ENCODE data around the gene AP5S1. TPM values are rescaled to one million over a fixed set of nuclear protein-coding genes. Genes with fewer than 3 reads are reported as not detected.

AP5S1 gene
- total RNA-seq, 1 donor from 2014 or later: 12.8 TPM

- DNase-seq (ENCODE audit: low read depth, low spot score): no peak
- H3K4me3 Mint-ChIP-seq: no peak overlapping the region
- peaks cover 8% of the 10 kb centered on the region for H3K4me1 Mint-ChIP-seq
- H3K27ac Mint-ChIP-seq (ENCODE audit: unreplicated experiment): no peak overlapping the region
- no peaks in the 10 kb centered on the region for H3K9me3 Mint-ChIP-seq
- TF ChIP-seq CTCF (conservative IDR thresholded peaks at IDR 0.05): no peak
- peaks cover 11% of the 10 kb centered on the region for H3K36me3 Mint-ChIP-seq (ENCODE audit: low read depth)
- H3K27me3 Mint-ChIP-seq (ENCODE audit: low read depth): no peaks in the 10 kb centered on the region
Measured at GRCh38 chr20:3873507-3873906, 53.2 kb downstream of the AP5S1 start.

DNA sequence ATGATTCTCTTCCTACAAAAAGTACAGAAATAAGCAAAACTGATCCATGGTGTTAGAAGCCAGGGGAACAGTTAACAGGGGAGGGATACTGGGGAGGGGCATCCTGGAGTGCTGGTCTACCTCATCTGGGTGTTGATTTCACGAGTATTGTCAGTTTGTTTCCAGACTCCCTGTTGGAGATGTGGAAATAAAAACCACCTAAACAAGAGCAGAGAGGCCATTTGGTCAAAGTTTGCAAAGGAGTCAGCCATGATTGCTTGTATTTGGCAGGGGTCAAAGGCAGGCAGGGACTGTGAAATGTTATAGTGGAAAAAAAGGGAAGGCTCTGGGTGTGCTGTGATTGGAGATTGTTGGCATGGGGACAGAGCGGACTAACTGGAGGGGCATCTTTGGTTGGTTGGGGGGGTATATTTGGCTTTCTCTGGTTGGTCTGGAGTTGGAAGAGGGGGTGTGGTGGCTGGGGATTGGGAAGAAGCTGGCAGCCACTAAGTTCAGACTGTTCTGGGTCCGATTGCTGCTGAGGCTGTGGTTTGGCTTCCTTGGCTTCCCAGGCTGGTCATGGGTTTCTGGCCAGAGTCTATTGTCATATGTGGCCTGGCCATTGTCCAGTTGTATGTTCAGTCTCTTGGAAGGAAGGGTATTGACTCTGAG lies 54.0 kb downstream of the AP5S1 start:
- Mint-ChIP-seq H3K27me3 (ENCODE audit: low read depth) (no peaks in the 10 kb centered on the region), H3K27ac (ENCODE audit: unreplicated experiment) (no peak overlapping the region), H3K4me3 (no peak overlapping the region), H3K36me3 (ENCODE audit: low read depth) (peaks cover 12% of the 10 kb centered on the region), H3K9me3 (no peaks in the 10 kb centered on the region), H3K4me1 (peaks cover 8% of the 10 kb centered on the region)
- no peak for TF ChIP-seq CTCF (conservative IDR thresholded peaks at IDR 0.05)
- DNase-seq (ENCODE audit: low read depth, low spot score): no peak

- H3K9me3 Mint-ChIP-seq: no peaks in the 10 kb centered on the region
- no peak for TF ChIP-seq CTCF (conservative IDR thresholded peaks at IDR 0.05)
- peaks cover 12% of the 10 kb centered on the region for H3K36me3 Mint-ChIP-seq (ENCODE audit: low read depth)
- H3K4me1 Mint-ChIP-seq: peaks cover 8% of the 10 kb centered on the region
- no peak for DNase-seq (ENCODE audit: low read depth, low spot score)
- H3K27ac Mint-ChIP-seq (ENCODE audit: unreplicated experiment): no peak overlapping the region
- H3K4me3 Mint-ChIP-seq: no peak overlapping the region
- no peaks in the 10 kb centered on the region for H3K27me3 Mint-ChIP-seq (ENCODE audit: low read depth)
Measured at GRCh38 chr20:3875378-3875974, 55.1 kb downstream of the AP5S1 start.

- TF ChIP-seq CTCF (conservative IDR thresholded peaks at IDR 0.05): no peak
- no peak overlapping the region for H3K27ac Mint-ChIP-seq (ENCODE audit: unreplicated experiment)
- H3K4me3 Mint-ChIP-seq: no peak overlapping the region
- H3K27me3 Mint-ChIP-seq (ENCODE audit: low read depth): no peaks in the 10 kb centered on the region
- peaks cover 8% of the 10 kb centered on the region for H3K4me1 Mint-ChIP-seq
- H3K36me3 Mint-ChIP-seq (ENCODE audit: low read depth): peaks cover 12% of the 10 kb centered on the region
- no peaks in the 10 kb centered on the region for H3K9me3 Mint-ChIP-seq
- DNase-seq (ENCODE audit: low read depth, low spot score): no peak
Measured at GRCh38 chr20:3876000-3876399, 55.7 kb downstream of the AP5S1 start.

DNA sequence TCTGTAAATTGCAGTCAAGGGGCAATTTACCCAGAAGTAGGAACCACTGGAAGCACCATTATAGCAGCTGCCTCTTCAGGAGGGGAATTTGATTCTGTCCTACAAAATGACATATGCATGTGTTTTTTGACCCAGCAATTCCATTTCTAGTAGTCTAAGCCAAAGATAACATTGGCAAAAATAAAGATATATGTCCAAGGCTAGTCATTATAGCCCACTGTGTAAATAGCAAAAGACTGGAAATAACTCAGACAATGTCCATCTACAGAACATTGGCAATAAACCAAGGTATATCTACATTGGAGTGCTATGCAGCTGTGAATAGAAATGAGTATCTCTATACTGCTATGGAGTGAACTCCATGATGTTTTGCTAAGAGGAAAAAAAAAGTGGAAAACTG lies 56.3 kb downstream of the AP5S1 start:
- Mint-ChIP-seq H3K27me3 (ENCODE audit: low read depth) (no peaks in the 10 kb centered on the region), H3K4me1 (peaks cover 8% of the 10 kb centered on the region), H3K9me3 (no peaks in the 10 kb centered on the region), H3K27ac (ENCODE audit: unreplicated experiment) (no peak overlapping the region), H3K4me3 (no peak overlapping the region), H3K36me3 (ENCODE audit: low read depth) (peaks cover 12% of the 10 kb centered on the region)
- DNase-seq (ENCODE audit: low read depth, low spot score): no peak
- no peak for TF ChIP-seq CTCF (conservative IDR thresholded peaks at IDR 0.05)

Other genes with a start within 250 kb of the AP5S1 start
- not detected in 2 replicates for gene GFRA4, start 157.1 kb upstream of the AP5S1 start, total RNA-seq
- gene ADAM33, start 138.5 kb upstream of the AP5S1 start, total RNA-seq: 3.0 and 3.2 TPM in 2 replicates
- not detected in 2 replicates for gene SIGLEC1, start 107.9 kb upstream of the AP5S1 start, total RNA-seq
- 1.1 and 1.3 TPM in 2 replicates for gene HSPA12B, start 87.9 kb upstream of the AP5S1 start, total RNA-seq
- 86.0 and 93.0 TPM in 2 replicates for gene ADISSP, start 52.8 kb upstream of the AP5S1 start, total RNA-seq
- 0.54 and 0.55 TPM in 2 replicates for gene SPEF1, start 39.1 kb upstream of the AP5S1 start, total RNA-seq
- gene CENPB, start 33.8 kb upstream of the AP5S1 start, total RNA-seq: 82.1 and 83.6 TPM in 2 replicates
- gene CDC25B, start 24.2 kb upstream of the AP5S1 start, total RNA-seq: 46.5 and 47.5 TPM in 2 replicates
- 37.2 and 38.3 TPM in 2 replicates for gene MAVS, start 26.3 kb downstream of the AP5S1 start, total RNA-seq
- 65.4 and 66.9 TPM in 2 replicates for gene PANK2, start 68.8 kb downstream of the AP5S1 start, total RNA-seq
- 34.9 and 35.1 TPM in 2 replicates for gene RNF24, start 195.0 kb downstream of the AP5S1 start, total RNA-seq

Measured in neural crest cell (in vitro differentiated cells).